ENCODE measurements around the gene PPFIBP1.
"Not testable (repeated sequence)": the region's sequence is repeated elsewhere in the genome, so short reads cannot be mapped to it uniquely, and the experiment has no call there.

The PPFIBP1 gene

DNA sequence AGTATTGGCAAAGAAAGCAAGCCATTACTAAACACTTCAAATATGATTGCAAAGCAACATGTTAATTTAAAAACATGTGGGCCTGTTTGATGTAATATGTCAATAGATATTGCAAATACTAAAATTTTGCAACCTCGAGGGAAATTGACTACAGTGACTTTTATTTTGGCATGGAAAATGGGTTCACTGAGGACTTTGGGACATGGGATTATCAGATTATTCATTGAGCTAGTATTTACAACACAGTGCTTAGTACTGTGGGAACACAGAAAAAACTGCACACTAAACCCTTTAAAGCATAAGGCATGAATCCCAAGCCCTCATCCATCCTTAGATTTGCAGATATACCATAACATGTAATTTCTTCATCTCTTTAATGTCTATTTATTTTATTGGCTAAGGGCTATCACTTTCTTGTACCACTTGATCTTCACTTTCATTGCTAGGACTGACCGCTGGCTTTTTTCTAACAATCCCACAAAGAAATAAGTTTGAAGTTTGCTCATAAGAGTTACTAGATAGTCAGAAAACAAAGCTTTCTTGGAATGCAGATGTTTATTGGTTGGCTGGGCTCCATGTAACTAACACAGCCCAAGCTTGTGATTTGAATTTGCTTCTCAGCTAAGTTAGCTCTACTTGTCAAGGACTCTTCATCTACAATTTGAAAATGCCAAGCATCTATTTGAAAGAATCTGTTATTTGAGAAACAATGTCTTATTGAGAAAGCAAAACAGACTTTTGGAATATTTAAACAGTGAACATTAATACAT lies 48.7 kb downstream of the PPFIBP1 start:
- DNase-seq: no peak

- no peak for DNase-seq
Observed at GRCh38 chr12:27573972-27574371, 50.0 kb downstream of the PPFIBP1 start.

- DNase-seq: no peak
Observed at GRCh38 chr12:27575090-27575761, 51.2 kb downstream of the PPFIBP1 start.

GRCh38 chr12:27575762-27576118 lies 51.7 kb downstream of the PPFIBP1 start:
- no peak for DNase-seq

- no peak for DNase-seq
Observed at GRCh38 chr12:27576667-27577347, 52.8 kb downstream of the PPFIBP1 start.

GRCh38 chr12:27577688-27578087 lies 53.7 kb downstream of the PPFIBP1 start:
- no peak for DNase-seq

DNA sequence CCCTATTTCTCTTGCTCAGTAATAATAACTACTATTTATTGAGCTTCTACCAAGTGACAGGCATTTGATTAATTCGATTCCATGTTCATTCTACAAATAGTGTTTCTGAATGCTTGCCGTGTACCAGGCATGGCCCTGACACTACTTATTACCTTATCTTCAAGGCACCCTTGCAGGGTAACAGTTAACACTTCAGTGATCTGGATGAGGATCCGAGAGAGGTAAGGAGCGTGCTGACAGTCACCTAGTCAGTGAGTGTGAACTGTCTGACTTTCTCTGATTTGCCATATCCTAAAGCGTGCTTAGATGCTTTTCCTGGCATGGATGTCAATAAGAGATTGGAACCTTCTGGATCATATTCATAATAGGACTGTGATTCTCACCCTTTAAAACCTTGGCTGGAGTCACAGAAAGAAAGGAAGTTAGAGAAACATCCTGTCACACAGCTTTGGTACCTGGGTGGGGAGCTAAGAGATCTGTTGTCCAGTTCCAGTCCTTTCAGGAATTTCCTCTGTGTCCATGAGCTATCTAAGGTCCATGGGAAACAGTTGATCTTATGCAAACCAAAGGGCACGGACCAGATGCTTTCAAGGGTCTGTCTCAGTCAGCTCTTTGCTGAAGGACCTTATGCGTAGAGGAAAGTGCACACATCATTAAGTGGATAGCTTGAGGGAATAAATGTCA lies 54.8 kb downstream of the PPFIBP1 start:
- DNase-seq: no peak

- DNase-seq: no peak
Observed at GRCh38 chr12:27580561-27581330, 56.7 kb downstream of the PPFIBP1 start.

GRCh38 chr12:27581331-27581671 lies 57.3 kb downstream of the PPFIBP1 start:
- DNase-seq: not testable (repeated sequence)

GRCh38 chr12:27581833-27582232 lies 57.8 kb downstream of the PPFIBP1 start:
- DNase-seq: not testable (repeated sequence)

DNA sequence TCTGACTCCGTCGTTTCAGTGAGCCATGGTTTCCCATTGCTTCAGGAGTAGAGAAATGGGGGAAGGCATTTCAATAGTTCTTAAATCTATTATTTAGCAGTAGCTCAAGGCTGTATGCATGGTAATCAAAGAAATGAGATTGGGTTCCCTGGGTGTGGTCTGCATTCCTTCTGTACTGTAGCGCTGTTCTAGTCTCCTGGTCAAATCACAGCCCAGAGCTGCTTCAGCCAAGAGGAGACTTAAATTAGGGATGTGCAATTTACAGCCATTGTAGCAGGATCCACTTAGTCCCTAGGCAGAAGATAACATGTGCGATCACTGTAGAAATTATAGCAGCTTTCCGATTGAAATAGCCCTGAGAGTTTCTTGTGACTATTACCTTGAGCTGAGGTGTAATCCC lies 58.4 kb downstream of the PPFIBP1 start:
- not testable (repeated sequence) for DNase-seq

- no peak for DNase-seq
Observed at GRCh38 chr12:27583057-27583797, 59.2 kb downstream of the PPFIBP1 start.

DNA sequence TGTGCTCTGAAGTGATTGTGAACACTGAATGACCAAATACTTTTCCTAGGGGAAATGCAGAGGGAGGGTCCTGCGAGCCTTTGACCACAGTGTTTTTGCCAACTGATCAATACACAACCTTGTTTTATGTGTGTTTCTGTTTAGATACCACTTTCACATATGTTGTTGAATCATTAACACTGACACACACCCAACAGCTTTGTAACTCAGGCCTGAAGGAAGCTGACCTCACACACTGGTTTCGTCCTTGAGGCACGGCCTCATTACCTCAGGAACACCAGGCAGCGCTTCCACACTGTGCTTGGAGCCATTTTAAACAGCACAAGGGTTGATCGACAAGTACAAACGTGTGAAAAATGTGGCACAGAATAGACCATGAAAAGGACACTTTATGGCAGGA lies 60.0 kb downstream of the PPFIBP1 start:
- no peak for DNase-seq

GRCh38 chr12:27585739-27586265 lies 61.8 kb downstream of the PPFIBP1 start:
- DNase-seq: no peak

- DNase-seq: not testable (repeated sequence)
Observed at GRCh38 chr12:27588075-27588730, 64.2 kb downstream of the PPFIBP1 start.

- no peak for DNase-seq
Observed at GRCh38 chr12:27588776-27589175, 64.8 kb downstream of the PPFIBP1 start.

GRCh38 chr12:27589419-27589818 lies 65.4 kb downstream of the PPFIBP1 start:
- DNase-seq: no peak

GRCh38 chr12:27591698-27592097 lies 67.7 kb downstream of the PPFIBP1 start:
- DNase-seq: not testable (repeated sequence)

DNA sequence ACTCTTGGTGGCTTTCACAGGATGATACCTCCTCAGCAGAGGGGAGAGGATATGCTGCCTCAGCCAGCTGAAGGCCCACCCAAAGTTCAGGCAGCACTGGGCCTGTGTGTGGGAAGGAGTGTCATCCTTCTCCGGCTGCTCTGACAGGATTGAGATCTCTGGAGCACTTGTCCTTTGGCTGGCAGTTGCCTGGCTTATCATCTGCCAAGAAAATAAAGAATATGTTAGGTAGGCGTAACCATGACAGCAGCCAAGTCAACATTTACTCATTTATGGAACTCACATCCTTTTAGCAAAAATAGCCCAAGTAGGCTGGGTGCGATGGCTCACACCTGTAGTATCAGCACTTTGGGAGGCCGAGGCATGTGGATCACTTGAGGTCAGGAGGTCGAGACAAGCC lies 68.5 kb downstream of the PPFIBP1 start:
- no peak for DNase-seq

- DNase-seq: no peak
Observed at GRCh38 chr12:27593266-27593665, 69.3 kb downstream of the PPFIBP1 start.

DNA sequence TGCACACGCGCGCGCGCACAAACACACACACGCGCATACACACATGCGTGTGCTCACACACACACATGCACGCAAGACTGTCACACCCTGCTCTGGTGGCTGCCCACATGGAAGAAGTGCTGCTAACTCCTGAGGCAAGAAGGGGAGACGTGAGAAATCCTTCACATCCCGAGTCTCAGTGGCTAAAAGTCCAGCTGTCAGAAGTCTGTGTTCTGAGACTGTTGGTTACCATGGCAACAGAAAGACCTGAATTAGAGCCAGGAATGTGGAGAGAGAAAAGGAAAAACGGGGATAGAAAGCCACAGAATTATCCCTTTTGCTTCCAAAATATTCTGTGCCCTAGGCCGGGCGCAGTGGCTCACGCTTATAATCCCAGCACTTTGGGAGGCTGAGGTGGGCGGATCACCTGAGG lies 71.2 kb downstream of the PPFIBP1 start:
- no peak for DNase-seq

All from NCI-H187 treated with DMSO at 0.1 percent for 48 hours (cell line).